Measurements from ENCODE around the gene WIPF2. TPM values are rescaled to one million over a fixed set of nuclear protein-coding genes. Genes with fewer than 3 reads are reported as not detected.

Gene WIPF2
- total RNA-seq, 3 donors from 2014 or later (not counting 1 experiment from before 2014, with no cell fraction given): 43.2 to 47.4 (median 43.9) TPM

DNA sequence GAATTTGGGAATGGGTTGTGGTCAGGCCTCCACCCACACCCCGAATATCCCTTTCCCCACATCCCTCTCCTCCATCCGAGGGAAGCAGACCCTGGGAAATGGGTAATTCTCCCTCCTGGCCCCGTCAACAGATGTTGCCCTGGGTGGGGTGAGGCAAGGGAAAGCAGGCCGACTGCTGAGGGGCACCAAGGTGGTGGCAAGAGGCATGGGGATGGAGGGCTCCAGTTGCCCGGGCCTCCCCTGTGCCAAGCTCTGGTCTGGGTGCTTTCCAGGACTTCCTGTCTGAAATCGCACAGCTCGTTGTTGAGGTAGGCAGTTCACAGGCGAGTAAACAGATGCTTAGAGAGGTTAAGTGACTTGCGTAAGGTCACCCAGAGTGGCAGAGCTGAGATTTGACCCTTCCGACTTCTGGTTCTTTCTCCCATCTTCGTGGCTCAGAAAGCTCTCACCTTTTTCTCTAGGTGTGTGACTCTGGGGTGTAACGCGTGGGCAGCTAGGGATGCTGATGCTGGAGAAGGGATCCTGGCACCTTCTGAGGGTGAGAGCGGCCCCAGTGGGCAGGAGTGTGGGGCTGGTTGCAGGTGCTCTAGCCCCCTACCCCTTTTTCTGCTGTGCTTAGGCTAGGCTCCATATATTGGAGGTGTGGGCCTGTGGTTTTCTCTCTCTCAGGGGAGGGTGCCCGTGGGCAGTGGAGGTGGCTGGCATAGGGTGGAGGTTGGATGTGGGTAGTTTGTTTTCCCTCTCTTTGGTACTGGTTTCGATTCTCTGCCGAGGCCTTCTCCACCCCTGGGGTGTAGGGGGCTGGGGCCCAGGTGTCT, 107.1 kb downstream of the WIPF2 start:
- Mint-ChIP-seq H3K4me1 (peaks cover 79 to 85% of the 10 kb centered on the region in 2 donors), H3K36me3 (no peaks in the 10 kb centered on the region), H3K27me3 (ENCODE audit: low read depth in 2 of 2) (no peaks in the 10 kb centered on the region), H3K4me3 (peak overlapping the region; percentile 80), H3K9me3 (no peaks in the 10 kb centered on the region), H3K27ac (peak overlapping the region; percentile 99)
- peak overlapping the region; percentile 98 for H3K27ac ChIP-seq (ENCODE audit: low read length)
- no peaks in the 10 kb centered on the region for H3K27me3 ChIP-seq (ENCODE audit: control insufficient read depth, insufficient read depth, low read length)
- peaks cover 95% of the 10 kb centered on the region for H3K4me1 ChIP-seq (ENCODE audit: control insufficient read depth, insufficient read depth, low read length)
- 19% methylated on average over 16 of the region's 17 CpGs for WGBS (ENCODE audit: insufficient coverage)
- H3K9me3 ChIP-seq (ENCODE audit: control insufficient read depth, insufficient read depth, low read length): no peaks in the 10 kb centered on the region
- H3K4me3 ChIP-seq (ENCODE audit: low read length): peak overlapping the region; percentile 6
- intact Hi-C loops (cut with micrococcal nuclease): loop anchor here (1.0 kb wide), 1 partner anchor 8 kb away; no protein-coding TSS in a partner anchor
- DNase-seq (peak; percentile 55 to 88), ATAC-seq (peak; percentile 22 to 38 (median 24))
- TF ChIP-seq, protein P1, sequence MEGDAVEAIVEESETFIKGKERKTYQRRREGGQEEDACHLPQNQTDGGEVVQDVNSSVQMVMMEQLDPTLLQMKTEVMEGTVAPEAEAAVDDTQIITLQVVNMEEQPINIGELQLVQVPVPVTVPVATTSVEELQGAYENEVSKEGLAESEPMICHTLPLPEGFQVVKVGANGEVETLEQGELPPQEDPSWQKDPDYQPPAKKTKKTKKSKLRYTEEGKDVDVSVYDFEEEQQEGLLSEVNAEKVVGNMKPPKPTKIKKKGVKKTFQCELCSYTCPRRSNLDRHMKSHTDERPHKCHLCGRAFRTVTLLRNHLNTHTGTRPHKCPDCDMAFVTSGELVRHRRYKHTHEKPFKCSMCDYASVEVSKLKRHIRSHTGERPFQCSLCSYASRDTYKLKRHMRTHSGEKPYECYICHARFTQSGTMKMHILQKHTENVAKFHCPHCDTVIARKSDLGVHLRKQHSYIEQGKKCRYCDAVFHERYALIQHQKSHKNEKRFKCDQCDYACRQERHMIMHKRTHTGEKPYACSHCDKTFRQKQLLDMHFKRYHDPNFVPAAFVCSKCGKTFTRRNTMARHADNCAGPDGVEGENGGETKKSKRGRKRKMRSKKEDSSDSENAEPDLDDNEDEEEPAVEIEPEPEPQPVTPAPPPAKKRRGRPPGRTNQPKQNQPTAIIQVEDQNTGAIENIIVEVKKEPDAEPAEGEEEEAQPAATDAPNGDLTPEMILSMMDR (IDR thresholded peaks at IDR 0.05): no peak
- H3K36me3 ChIP-seq (ENCODE audit: control insufficient read depth, insufficient read depth, low read length): peaks cover 6% of the 10 kb centered on the region

DNA sequence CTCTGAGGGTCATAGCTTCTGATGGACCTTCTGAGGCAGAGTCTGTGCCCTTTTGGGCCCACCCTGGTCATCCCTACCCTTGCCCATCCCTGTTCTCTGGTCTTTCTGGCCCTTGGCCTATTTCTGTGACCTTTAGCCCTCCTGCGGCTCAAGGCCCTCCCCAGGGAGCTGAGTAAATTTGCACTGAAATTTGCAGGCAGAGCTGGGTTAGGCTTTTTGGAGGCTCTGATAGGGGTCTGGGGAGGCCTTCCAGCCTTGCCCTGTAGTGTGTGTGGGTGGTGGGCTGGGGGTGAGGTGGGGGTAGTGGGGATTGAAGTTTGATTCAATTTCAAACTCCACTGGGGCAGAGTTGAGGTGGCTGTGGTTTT, 107.7 kb downstream of the WIPF2 start:
- intact Hi-C loops (cut with micrococcal nuclease): loop anchor here (1.0 kb wide), 1 partner anchor 9 kb away; no protein-coding TSS in a partner anchor
- peaks cover 95% of the 10 kb centered on the region for H3K4me1 ChIP-seq (ENCODE audit: control insufficient read depth, insufficient read depth, low read length)
- Mint-ChIP-seq H3K36me3 (no peaks in the 10 kb centered on the region), H3K27ac (peak overlapping the region; percentile 99), H3K4me3 (peak overlapping the region; percentile 80), H3K4me1 (peaks cover 76 to 85% of the 10 kb centered on the region in 2 donors), H3K27me3 (ENCODE audit: low read depth in 2 of 2) (no peaks in the 10 kb centered on the region), H3K9me3 (no peaks in the 10 kb centered on the region)
- no peak for DNase-seq
- peaks cover 12% of the 10 kb centered on the region for H3K36me3 ChIP-seq (ENCODE audit: control insufficient read depth, insufficient read depth, low read length)
- WGBS (ENCODE audit: insufficient coverage): 36% methylated on average over 1 of the region's 1 CpG
- no peak for ATAC-seq
- H3K9me3 ChIP-seq (ENCODE audit: control insufficient read depth, insufficient read depth, low read length): no peaks in the 10 kb centered on the region
- TF ChIP-seq, protein P1 (IDR thresholded peaks at IDR 0.05): no peak
- H3K4me3 ChIP-seq (ENCODE audit: low read length): peak overlapping the region; percentile 6
- H3K27ac ChIP-seq (ENCODE audit: low read length): peak overlapping the region; percentile 98
- H3K27me3 ChIP-seq (ENCODE audit: control insufficient read depth, insufficient read depth, low read length): no peaks in the 10 kb centered on the region

- no peaks in the 10 kb centered on the region for H3K9me3 Mint-ChIP-seq
- H3K27ac Mint-ChIP-seq: peak overlapping the region; percentile 99
- TF ChIP-seq, protein P1 (IDR thresholded peaks at IDR 0.05): no peak
- WGBS (ENCODE audit: insufficient coverage): 72% methylated on average over 4 of the region's 4 CpGs
- H3K27me3 Mint-ChIP-seq (ENCODE audit: low read depth in 2 of 2): no peaks in the 10 kb centered on the region
- Histone ChIP-seq H3K4me1 (ENCODE audit: control insufficient read depth, insufficient read depth, low read length) (peaks cover 95% of the 10 kb centered on the region), H3K27me3 (ENCODE audit: control insufficient read depth, insufficient read depth, low read length) (no peaks in the 10 kb centered on the region), H3K27ac (ENCODE audit: low read length) (peak overlapping the region; percentile 98), H3K36me3 (ENCODE audit: control insufficient read depth, insufficient read depth, low read length) (peaks cover 17% of the 10 kb centered on the region), H3K4me3 (ENCODE audit: low read length) (no peak overlapping the region), H3K9me3 (ENCODE audit: control insufficient read depth, insufficient read depth, low read length) (no peaks in the 10 kb centered on the region)
- H3K4me3 Mint-ChIP-seq: peak overlapping the region; percentile 17
- intact Hi-C loops (cut with micrococcal nuclease): no loop called here
- no peak for ATAC-seq
- peaks cover 76 to 81% of the 10 kb centered on the region in 2 donors for H3K4me1 Mint-ChIP-seq
- peak in 1 of 2 donors; percentile 43 for DNase-seq
- no peaks in the 10 kb centered on the region for H3K36me3 Mint-ChIP-seq
Observed at GRCh38 chr17:40327244-40327729, 108.2 kb downstream of the WIPF2 start.
